ENCODE results near the gene DIAPH3. TPM values are rescaled to one million over a fixed set of nuclear protein-coding genes. Genes with fewer than 3 reads are reported as not detected.

The DIAPH3 gene
- total RNA-seq, 1 experiment from 2014 or later: 27.6 TPM

DNA sequence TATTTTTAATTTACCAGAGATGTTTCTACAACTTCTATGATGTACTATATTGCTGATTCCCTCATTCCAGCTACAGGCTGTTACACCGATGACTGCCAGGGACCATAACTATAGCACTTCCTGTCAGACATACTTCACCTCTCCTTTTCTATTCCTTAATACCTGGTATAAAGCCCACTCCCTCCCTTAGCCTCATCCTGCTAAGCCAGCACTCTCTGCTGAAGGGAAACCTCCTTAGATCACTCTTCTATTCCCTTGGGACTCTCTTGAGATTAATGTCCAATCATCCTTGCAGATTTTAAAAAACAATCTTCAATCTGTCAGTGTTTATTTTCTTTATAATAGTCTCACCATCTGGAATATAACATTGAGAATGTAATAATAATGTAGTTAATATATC is 127.9 kb downstream of the DIAPH3 start (continued):
- TF ChIP-seq, protein P1, sequence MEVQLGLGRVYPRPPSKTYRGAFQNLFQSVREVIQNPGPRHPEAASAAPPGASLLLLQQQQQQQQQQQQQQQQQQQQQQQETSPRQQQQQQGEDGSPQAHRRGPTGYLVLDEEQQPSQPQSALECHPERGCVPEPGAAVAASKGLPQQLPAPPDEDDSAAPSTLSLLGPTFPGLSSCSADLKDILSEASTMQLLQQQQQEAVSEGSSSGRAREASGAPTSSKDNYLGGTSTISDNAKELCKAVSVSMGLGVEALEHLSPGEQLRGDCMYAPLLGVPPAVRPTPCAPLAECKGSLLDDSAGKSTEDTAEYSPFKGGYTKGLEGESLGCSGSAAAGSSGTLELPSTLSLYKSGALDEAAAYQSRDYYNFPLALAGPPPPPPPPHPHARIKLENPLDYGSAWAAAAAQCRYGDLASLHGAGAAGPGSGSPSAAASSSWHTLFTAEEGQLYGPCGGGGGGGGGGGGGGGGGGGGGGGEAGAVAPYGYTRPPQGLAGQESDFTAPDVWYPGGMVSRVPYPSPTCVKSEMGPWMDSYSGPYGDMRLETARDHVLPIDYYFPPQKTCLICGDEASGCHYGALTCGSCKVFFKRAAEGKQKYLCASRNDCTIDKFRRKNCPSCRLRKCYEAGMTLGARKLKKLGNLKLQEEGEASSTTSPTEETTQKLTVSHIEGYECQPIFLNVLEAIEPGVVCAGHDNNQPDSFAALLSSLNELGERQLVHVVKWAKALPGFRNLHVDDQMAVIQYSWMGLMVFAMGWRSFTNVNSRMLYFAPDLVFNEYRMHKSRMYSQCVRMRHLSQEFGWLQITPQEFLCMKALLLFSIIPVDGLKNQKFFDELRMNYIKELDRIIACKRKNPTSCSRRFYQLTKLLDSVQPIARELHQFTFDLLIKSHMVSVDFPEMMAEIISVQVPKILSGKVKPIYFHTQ (CRISPR knock-in tag; IDR thresholded peaks at IDR 0.05): no peak

DNA sequence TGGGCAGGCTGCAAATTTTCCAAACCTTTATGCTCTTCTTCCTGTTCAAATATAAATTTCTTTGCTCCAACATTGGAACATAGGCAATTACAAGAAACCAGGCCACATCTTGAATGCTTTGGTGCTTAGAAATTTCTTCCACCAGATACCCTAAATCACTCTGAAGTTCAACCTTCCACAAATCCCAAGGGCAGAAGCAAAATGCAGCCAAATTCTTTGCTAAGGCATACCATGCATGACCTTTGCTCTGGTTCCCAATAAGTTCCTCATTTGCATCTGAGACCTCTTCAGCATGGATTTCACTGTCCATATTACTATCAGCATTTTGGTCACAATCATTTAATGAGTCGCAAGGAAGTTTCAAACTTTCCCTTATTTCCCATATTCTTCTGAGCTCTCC is 130.9 kb downstream of the DIAPH3 start:
- no peak for ATAC-seq
- POLR2A ChIA-PET: no interaction called here
- Mint-ChIP-seq H3K4me1 (peaks cover 23% of the 10 kb centered on the region), H3K36me3 (peaks cover 13% of the 10 kb centered on the region), H3K9me3 (peaks cover 12% of the 10 kb centered on the region), H3K27me3 (ENCODE audit: low read depth) (no peaks in the 10 kb centered on the region), H3K27ac (0 out of 2 replicates have a peak overlapping the region, but pooled peaks have one; percentile 17), H3K4me3 (no peak overlapping the region)
- no peak for DNase-seq (ENCODE audit: low spot score)
- CTCF ChIA-PET: interaction anchor here (0.5 kb wide), 1 partner anchor 231 kb away, joined by 5 read pairs; no protein-coding TSS in a partner anchor
- no peak for TF ChIP-seq KAT7 (CRISPR knock-in tag; IDR thresholded peaks at IDR 0.05; ENCODE audit: borderline replicate concordance)

GRCh38 chr13:60028021-60028420 is 135.7 kb downstream of the DIAPH3 start:
- H3K27ac Mint-ChIP-seq: no peak overlapping the region
- POLR2A ChIA-PET: no interaction called here
- peaks cover 8% of the 10 kb centered on the region for H3K9me3 Mint-ChIP-seq
- H3K4me3 Mint-ChIP-seq: no peak overlapping the region
- TF ChIP-seq USF2 (CRISPR knock-in tag; IDR thresholded peaks at IDR 0.05): no peak
- no peak for TF ChIP-seq NR3C1 (CRISPR knock-in tag; conservative IDR thresholded peaks at IDR 0.05; ENCODE audit: low read depth)
- TF ChIP-seq GABPB1 (CRISPR knock-in tag; IDR thresholded peaks at IDR 0.05): no peak
- TF ChIP-seq, protein P2, sequence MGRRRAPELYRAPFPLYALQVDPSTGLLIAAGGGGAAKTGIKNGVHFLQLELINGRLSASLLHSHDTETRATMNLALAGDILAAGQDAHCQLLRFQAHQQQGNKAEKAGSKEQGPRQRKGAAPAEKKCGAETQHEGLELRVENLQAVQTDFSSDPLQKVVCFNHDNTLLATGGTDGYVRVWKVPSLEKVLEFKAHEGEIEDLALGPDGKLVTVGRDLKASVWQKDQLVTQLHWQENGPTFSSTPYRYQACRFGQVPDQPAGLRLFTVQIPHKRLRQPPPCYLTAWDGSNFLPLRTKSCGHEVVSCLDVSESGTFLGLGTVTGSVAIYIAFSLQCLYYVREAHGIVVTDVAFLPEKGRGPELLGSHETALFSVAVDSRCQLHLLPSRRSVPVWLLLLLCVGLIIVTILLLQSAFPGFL (CRISPR knock-in tag; IDR thresholded peaks at IDR 0.05; ENCODE audit: borderline replicate concordance): no peak
- TF ChIP-seq ATF2 (CRISPR knock-in tag; IDR thresholded peaks at IDR 0.05; ENCODE audit: borderline replicate concordance, low read depth): no peak
- no peak for TF ChIP-seq CREB1 (CRISPR knock-in tag; IDR thresholded peaks at IDR 0.05)
- DNase-seq (ENCODE audit: low spot score): no peak
- no peaks in the 10 kb centered on the region for H3K27me3 Mint-ChIP-seq (ENCODE audit: low read depth)
- H3K4me1 Mint-ChIP-seq: peaks cover 9% of the 10 kb centered on the region
- peaks cover 10% of the 10 kb centered on the region for H3K36me3 Mint-ChIP-seq
- CTCF ChIA-PET: no interaction called here
- no peak for ATAC-seq

DNA sequence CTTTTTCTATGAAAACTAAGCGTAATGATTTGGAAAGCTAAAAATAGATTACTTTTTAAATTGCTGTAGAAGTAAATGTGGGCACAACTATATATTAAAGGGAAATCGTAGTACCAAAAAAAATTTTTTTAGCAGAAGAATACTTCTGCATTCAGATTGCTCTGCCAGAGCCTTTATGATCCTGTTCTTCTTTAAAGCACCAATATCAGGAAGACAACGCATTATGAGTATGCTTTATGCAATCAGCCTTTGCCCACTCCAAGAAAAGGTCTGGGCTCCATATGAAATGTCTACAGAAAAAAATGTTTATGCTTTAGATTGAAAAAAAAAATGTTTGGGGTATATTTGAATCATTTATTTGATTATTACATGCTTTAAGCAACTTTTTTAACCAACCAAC is 137.4 kb downstream of the DIAPH3 start:
- H3K27ac Mint-ChIP-seq: no peak overlapping the region
- no peaks in the 10 kb centered on the region for H3K9me3 Mint-ChIP-seq
- 0 out of 2 replicates have a peak, but pooled peaks cover 2% of the 10 kb centered on the region for H3K4me1 Mint-ChIP-seq
- POLR2A ChIA-PET: no interaction called here
- no peaks in the 10 kb centered on the region for H3K27me3 Mint-ChIP-seq (ENCODE audit: low read depth)
- peaks cover 2% of the 10 kb centered on the region; the same call in 1 of the 2 replicates for H3K36me3 Mint-ChIP-seq
- DNase-seq (ENCODE audit: low spot score) (no peak), ATAC-seq (no peak)
- no peak overlapping the region for H3K4me3 Mint-ChIP-seq
- CTCF ChIA-PET: no interaction called here
- TF ChIP-seq ATF2 (CRISPR knock-in tag; IDR thresholded peaks at IDR 0.05; ENCODE audit: borderline replicate concordance, low read depth) (no peak), ZBTB43 (CRISPR knock-in tag; IDR thresholded peaks at IDR 0.05) (no peak), FOXP1 (CRISPR knock-in tag; IDR thresholded peaks at IDR 0.05; ENCODE audit: borderline replicate concordance) (no peak), ZNF416 (CRISPR knock-in tag; IDR thresholded peaks at IDR 0.05) (no peak), CBFB (CRISPR knock-in tag; IDR thresholded peaks at IDR 0.05; ENCODE audit: low read depth) (no peak), OVOL2 (CRISPR knock-in tag; IDR thresholded peaks at IDR 0.05; ENCODE audit: borderline replicate concordance) (no peak), E2F4 (CRISPR knock-in tag; IDR thresholded peaks at IDR 0.05; ENCODE audit: borderline replicate concordance, low read depth) (no peak)
- TF ChIP-seq, protein P1 (CRISPR knock-in tag; IDR thresholded peaks at IDR 0.05): no peak

Measured in WTC11 (cell line).